Endothelial cell of umbilical vein (primary cell): Measurements from ENCODE around the gene POLR2L. TPM values are rescaled to one million over a fixed set of nuclear protein-coding genes. Genes with fewer than 3 reads are reported as not detected.
A peak's percentile ranks its signal among the peaks of the same experiment; 100 is the strongest.

Experiments used
- BruUV-seq: library from RNA; stranded (reverse); fragments of 400-500 nt; replicated peaks from 2 replicates; lab custom pipeline; 2021; lab: Mats Ljungman, UMichigan
- CTCF ChIA-PET: fragments of 300-600, 350-600 bp; sonication (Branson Sonifier 250); formaldehyde crosslinking; loops from one replicate; lab custom pipeline; 2021; ENCODE audit warnings: antibody characterized with exemption, inconsistent platforms; lab: Charles Lee
- POLR2A ChIA-PET: fragments of 300-600, 350-600 bp; sonication (Branson Sonifier 250); formaldehyde crosslinking; loops from one replicate; lab custom pipeline; 2021; ENCODE audit warnings: antibody characterized with exemption, inconsistent platforms; lab: Charles Lee
- DNase-seq: peaks from one replicate; pipeline ENCODE4 v3.0.0-alpha.2; 2011; ENCODE audit warnings: low read depth, low spot score
- FAIRE-seq: peaks from 2 replicates; lab custom pipeline; 2011; peaks lifted over from hg19 to GRCh38; lab: Jason Lieb, UNC
- H2AFZ ChIP-seq: 2 replicates; pipeline ENCODE4 v1.6.0; 2012; ENCODE audit warnings: low read depth, low read length, control low read depth, inconsistent platforms
- H3K27ac ChIP-seq: 2 replicates; pipeline ENCODE4 v1.5.1; 2011; ENCODE audit warnings: low read depth, mild to moderate bottlenecking, control low read depth, low read length, moderate library complexity; ENCODE audit not compliant: insufficient read depth
- H3K27me3 ChIP-seq, 2 experiments: 2 replicates each; pipeline versions ENCODE4 v1.6.0 to v1.6.1; 2011; ENCODE audit warnings: low read length in 2 of 2, mixed read lengths in 1 of 2; ENCODE audit not compliant: control insufficient read depth in 2 of 2, insufficient read depth in 2 of 2
- H3K36me3 ChIP-seq, 2 experiments: 2 replicates in 1 of 2; 3 replicates in 1 of 2; pipeline ENCODE4 v1.5.1; 2011; ENCODE audit warnings: low read length in 2 of 2, mild to moderate bottlenecking in 1 of 2, moderate library complexity in 1 of 2; ENCODE audit not compliant: control insufficient read depth in 2 of 2, insufficient read depth in 2 of 2; ENCODE audit errors: extremely low read depth in 1 of 2
- H3K4me1 ChIP-seq: 3 replicates; pipeline ENCODE4 v1.5.1; 2011; ENCODE audit warnings: mild to moderate bottlenecking, low read length; ENCODE audit not compliant: control insufficient read depth, insufficient read depth; ENCODE audit errors: extremely low read depth
- H3K4me2 ChIP-seq: 2 replicates; pipeline ENCODE4 v1.6.1; 2011; ENCODE audit warnings: low read length, control low read depth, mixed read lengths; ENCODE audit not compliant: insufficient read depth
- H3K4me3 ChIP-seq, 3 experiments: fragments of 200-600 bp in 1 of 3; sonication (generic), shearing (Covaris generic) in 1 of 3; replicated peaks in 1 of 3; 2 replicates each; pipeline ENCODE4 v1.5.1; 2011 to 2016; ENCODE audit warnings: control low read depth in 3 of 3, low read length in 3 of 3, mild to moderate bottlenecking in 2 of 3, inconsistent platforms in 1 of 3, low read depth in 1 of 3, moderate library complexity in 1 of 3; ENCODE audit not compliant: insufficient read depth in 1 of 3
- H3K79me2 ChIP-seq: 2 replicates; pipeline ENCODE4 v1.6.0; 2012; ENCODE audit warnings: low read length, inconsistent platforms; ENCODE audit not compliant: control insufficient read depth, insufficient read depth
- H3K9ac ChIP-seq: replicated peaks from 2 replicates; pipeline ENCODE3; 2011; ENCODE audit warnings: low read length, control low read depth; ENCODE audit not compliant: insufficient read depth; ENCODE audit errors: extremely low read depth
- H3K9me1 ChIP-seq: replicated peaks from 3 replicates; pipeline ENCODE4 v1.6.0; 2011; ENCODE audit warnings: mild to moderate bottlenecking, low read length; ENCODE audit not compliant: control insufficient read depth, insufficient read depth; ENCODE audit errors: extremely low read depth
- H3K9me3 ChIP-seq: replicated peaks from 2 replicates; pipeline ENCODE4 v1.5.1; 2012; ENCODE audit warnings: low read length, inconsistent platforms; ENCODE audit not compliant: control insufficient read depth, insufficient read depth
- H4K20me1 ChIP-seq: replicated peaks from 2 replicates; pipeline ENCODE3; 2011; ENCODE audit warnings: mild to moderate bottlenecking, low read length; ENCODE audit not compliant: control insufficient read depth, insufficient read depth; ENCODE audit errors: extremely low read depth
- EZH2 ChIP-seq: IDR thresholded peaks from 2 replicates; pipeline ENCODE4 v1.6.1; 2012; ENCODE audit warnings: borderline replicate concordance, low read depth, mild to moderate bottlenecking, moderate library complexity, low read length, inconsistent platforms; ENCODE audit not compliant: severe bottlenecking
- GATA2 ChIP-seq: IDR thresholded peaks from 2 replicates; pipeline ENCODE4 v1.7.0; 2011; ENCODE audit warnings: low read depth, mild to moderate bottlenecking, moderate library complexity, mixed read lengths, low read length; ENCODE audit not compliant: insufficient read length, insufficient read depth
- MYC ChIP-seq: IDR thresholded peaks from one replicate; pipeline ENCODE4 v1.6.1; 2011; ENCODE audit warnings: mild to moderate bottlenecking, low read depth, low read length
- POLR2A ChIP-seq: IDR thresholded peaks from 2 replicates; pipeline ENCODE4 v1.6.1; 2012; ENCODE audit warnings: low read depth, mild to moderate bottlenecking, control low read depth, low read length
- dilution Hi-C: fragments of 300-500 bp; cut with MboI; formaldehyde crosslinking; loops from one replicate; pipeline ENCODE4 v1.15.0; 2019; ENCODE audit warnings: low sequenced_read_pairs; ENCODE audit not compliant: extremely low pct_ligation_motif_present
- intact Hi-C: fragments of 100-400 bp; cut with micrococcal nuclease; formaldehyde crosslinking; loops from one replicate; pipeline ENCODE4 v1.10.0; 2022
- polyA plus RNA-seq, 4 experiments: library from polyadenylated mRNA; depleted of rRNA in 3 of 4; stranded (reverse) in 3 of 4; unstranded in 1 of 4; fragments of >200 nt; gene quantifications; 2 replicates each; pipeline versions ENCODE4 v1.2.1 to v1.2.3, GENCODE V29; 2011 to 2012; ENCODE audit warnings: missing spikeins in 1 of 4
- total RNA-seq: library from RNA; stranded (reverse); gene quantifications from 2 replicates; pipeline ENCODE4 v1.2.3, GENCODE V29; 2021
- TF ChIP-seq, protein P1 (sequence below), 2 donors: IDR thresholded peaks; 1 replicate in 1 of 2; 2 replicates in 1 of 2; pipeline ENCODE4 v1.5.1; 2011; ENCODE audit warnings: low read length in 2 of 2, mild to moderate bottlenecking in 2 of 2, moderate library complexity in 2 of 2, control low read depth in 1 of 2, inconsistent platforms in 1 of 2, low read depth in 1 of 2; ENCODE audit not compliant: insufficient read depth in 1 of 2; ENCODE audit errors: extremely low read depth in 1 of 2

The POLR2L gene
- total and polyA plus RNA-seq, 2 donors (not counting 3 experiments of a cell fraction or from before 2014, with no cell fraction given): 146 to 259 TPM

DNA sequence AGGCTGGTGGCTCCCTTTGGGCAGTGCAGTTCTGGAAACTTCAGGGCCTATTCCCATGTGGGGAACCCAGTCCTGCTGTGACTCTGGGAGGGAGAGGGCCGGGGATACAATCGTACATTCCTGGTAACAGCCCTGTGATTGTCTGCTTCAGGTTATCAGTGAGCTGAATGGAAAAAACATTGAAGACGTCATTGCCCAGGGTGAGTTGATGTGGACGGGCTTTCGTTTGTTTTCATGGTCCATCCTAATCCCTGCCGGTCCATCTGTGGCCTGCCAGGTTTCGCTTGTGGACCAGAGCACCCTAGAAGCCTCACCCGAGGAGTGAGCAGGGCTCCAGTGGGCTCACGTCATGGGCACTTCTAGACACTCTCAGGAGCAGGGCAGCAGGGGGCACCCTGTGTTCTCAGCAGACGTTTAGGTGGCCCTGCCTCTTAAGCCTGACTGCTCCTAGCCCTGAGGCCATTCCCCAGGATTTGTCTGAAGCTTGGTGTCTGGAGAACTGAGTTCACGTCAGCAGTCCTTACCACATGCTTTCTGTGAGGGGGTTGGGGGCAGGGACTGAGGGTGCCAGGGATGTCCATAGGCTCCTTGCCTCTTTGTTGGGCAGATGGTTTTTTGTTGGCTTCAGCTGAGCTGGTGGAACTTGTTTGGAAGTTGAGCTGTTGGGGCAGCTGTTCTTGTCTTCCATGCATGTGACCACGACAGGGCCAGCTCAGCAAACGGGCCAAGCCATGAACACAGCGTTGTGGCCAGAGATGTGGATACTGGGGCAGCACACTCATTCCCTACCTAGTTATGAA lies 30.7 kb downstream of the POLR2L start:
- H4K20me1 ChIP-seq: no peaks in the 10 kb centered on the region
- DNase-seq (no peak), FAIRE-seq (no peak)
- TF ChIP-seq, protein P1, sequence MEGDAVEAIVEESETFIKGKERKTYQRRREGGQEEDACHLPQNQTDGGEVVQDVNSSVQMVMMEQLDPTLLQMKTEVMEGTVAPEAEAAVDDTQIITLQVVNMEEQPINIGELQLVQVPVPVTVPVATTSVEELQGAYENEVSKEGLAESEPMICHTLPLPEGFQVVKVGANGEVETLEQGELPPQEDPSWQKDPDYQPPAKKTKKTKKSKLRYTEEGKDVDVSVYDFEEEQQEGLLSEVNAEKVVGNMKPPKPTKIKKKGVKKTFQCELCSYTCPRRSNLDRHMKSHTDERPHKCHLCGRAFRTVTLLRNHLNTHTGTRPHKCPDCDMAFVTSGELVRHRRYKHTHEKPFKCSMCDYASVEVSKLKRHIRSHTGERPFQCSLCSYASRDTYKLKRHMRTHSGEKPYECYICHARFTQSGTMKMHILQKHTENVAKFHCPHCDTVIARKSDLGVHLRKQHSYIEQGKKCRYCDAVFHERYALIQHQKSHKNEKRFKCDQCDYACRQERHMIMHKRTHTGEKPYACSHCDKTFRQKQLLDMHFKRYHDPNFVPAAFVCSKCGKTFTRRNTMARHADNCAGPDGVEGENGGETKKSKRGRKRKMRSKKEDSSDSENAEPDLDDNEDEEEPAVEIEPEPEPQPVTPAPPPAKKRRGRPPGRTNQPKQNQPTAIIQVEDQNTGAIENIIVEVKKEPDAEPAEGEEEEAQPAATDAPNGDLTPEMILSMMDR (IDR thresholded peaks at IDR 0.05; ENCODE audit: extremely low read depth in 1 of 2, insufficient read depth in 1 of 2, low read depth in 1 of 2, low read length in 2 of 2): peak in 1 of 2 donors; percentile 14
- TF ChIP-seq POLR2A: peak; percentile 7
- no peak for TF ChIP-seq GATA2
- TF ChIP-seq EZH2: no peak
- TF ChIP-seq MYC: no peak
- H3K9me3 ChIP-seq: no peaks in the 10 kb centered on the region
- peak overlapping the region in 1 of 3 experiments; percentile 80 for H3K4me3 ChIP-seq
- peak overlapping the region; percentile 97 for H3K9ac ChIP-seq
- peaks cover 5 to 25% of the 10 kb centered on the region in 2 experiments for H3K36me3 ChIP-seq
- intact Hi-C loops: no loop called here
- no peaks in the 10 kb centered on the region for H3K9me1 ChIP-seq
- no TSS peak for BruUV-seq
- peaks cover 19% of the 10 kb centered on the region for H3K4me1 ChIP-seq
- CTCF ChIA-PET: interaction anchor here (0.8 to 1.4 kb wide), 5 partner anchors 8 to 239 kb away, joined by 3 to 11 read pairs (median 4); partner anchors contain the start of gene PNPLA2
- dilution Hi-C loops: no loop called here
- peak overlapping the region; percentile 57 for H3K4me2 ChIP-seq
- H3K27ac ChIP-seq: no peak overlapping the region
- POLR2A ChIA-PET: interaction anchor here (1.2 kb wide), 1 partner anchor 22 kb away, joined by 6 read pairs; the partner anchor contains the start of gene CD151
- H2AFZ ChIP-seq: no peak overlapping the region
- peaks cover 41% of the 10 kb centered on the region for H3K79me2 ChIP-seq
- no peaks in the 10 kb centered on the region for H3K27me3 ChIP-seq
